SK-N-SH (cell line): Measurements from ENCODE around the gene C6orf141. TPM values are rescaled to one million over a fixed set of nuclear protein-coding genes. Genes with fewer than 3 reads are reported as not detected.

Experiments used
- CTCF ChIA-PET: fragments of 300-600, 350-600 bp; formaldehyde crosslinking; extraction: SDS; loops from one replicate; lab custom pipeline; 2021; lab: Yijun Ruan, JAX
- POLR2A ChIA-PET: fragments of 350-600 bp; sonication (Branson Sonifier 250); formaldehyde crosslinking; extraction: SDS; loops from one replicate; lab custom pipeline; 2020; ENCODE audit warnings: antibody characterized with exemption, inconsistent platforms; lab: Yijun Ruan, JAX
- DNase-seq: peaks from one replicate; pipeline ENCODE4 v3.0.0; 2012
- H2AFZ ChIP-seq: fragments of 200-600 bp; sonication (generic); 2 replicates; pipeline ENCODE4 v1.8.1; 2016; ENCODE audit warnings: antibody characterized with exemption, mild to moderate bottlenecking, low read depth
- H3F3A ChIP-seq: fragments of 200-600 bp; sonication (generic); replicated peaks from 2 replicates; pipeline ENCODE3; 2016; ENCODE audit warnings: antibody characterized with exemption, mild to moderate bottlenecking; ENCODE audit not compliant: insufficient read depth
- H3K27ac ChIP-seq, 2 experiments: fragments of 200-500 bp in 1 of 2; fragments of 200-600 bp in 1 of 2; sonication (Bioruptor generic) in 1 of 2; sonication (generic), shearing (Covaris generic) in 1 of 2; 2 replicates each; pipeline versions ENCODE4 v1.5.1 to v1.6.1; 2014 to 2016; ENCODE audit warnings: low read depth in 2 of 2, inconsistent platforms in 1 of 2, low read length in 1 of 2, mild to moderate bottlenecking in 1 of 2, mixed read lengths in 1 of 2
- H3K27me3 ChIP-seq: fragments of 200-600 bp; sonication (generic), shearing (Covaris generic); 2 replicates; pipeline ENCODE4 v1.6.1; 2016; ENCODE audit warnings: mixed run types; ENCODE audit not compliant: insufficient read depth
- H3K36me3 ChIP-seq, 2 experiments: fragments of 200-500 bp in 1 of 2; fragments of 200-600 bp in 1 of 2; sonication (Bioruptor generic) in 1 of 2; sonication (generic) in 1 of 2; replicated peaks in 1 of 2; 2 replicates each; pipeline versions ENCODE3 to v1.5.1; 2014 to 2016; ENCODE audit warnings: low read length in 1 of 2, mild to moderate bottlenecking in 1 of 2; ENCODE audit not compliant: insufficient read depth in 2 of 2, control insufficient read depth in 1 of 2
- H3K4me1 ChIP-seq, 2 experiments: fragments of 200-500 bp in 1 of 2; fragments of 200-600 bp in 1 of 2; sonication (Bioruptor generic) in 1 of 2; sonication (generic), shearing (Covaris generic) in 1 of 2; 2 replicates each; pipeline versions ENCODE4 v1.5.1 to v1.6.1; 2014 to 2016; ENCODE audit warnings: low read depth in 1 of 2, low read length in 1 of 2, mixed run types in 1 of 2; ENCODE audit not compliant: insufficient read depth in 2 of 2, control insufficient read depth in 1 of 2
- H3K4me2 ChIP-seq: fragments of 200-600 bp; sonication (generic), shearing (Covaris generic); 2 replicates; pipeline ENCODE4 v1.6.1; 2017; ENCODE audit warnings: mixed run types
- H3K4me3 ChIP-seq, 2 experiments: fragments of 200-500 bp in 1 of 2; fragments of 200-600 bp in 1 of 2; sonication (Bioruptor generic) in 1 of 2; sonication (generic), shearing (Covaris generic) in 1 of 2; 2 replicates each; pipeline versions ENCODE4 v1.5.1 to v1.8.1; 2014 to 2016; ENCODE audit warnings: low read depth in 2 of 2, inconsistent platforms in 1 of 2, low read length in 1 of 2, mild to moderate bottlenecking in 1 of 2, mixed read lengths in 1 of 2, moderate library complexity in 1 of 2
- H3K79me2 ChIP-seq: fragments of 200-600 bp; sonication (generic); 2 replicates; pipeline ENCODE4 v1.8.1; 2017; ENCODE audit warnings: mild to moderate bottlenecking; ENCODE audit not compliant: insufficient read depth
- H3K9ac ChIP-seq: fragments of 200-600 bp; sonication (generic); 2 replicates; pipeline ENCODE4 v1.6.1; 2017; ENCODE audit warnings: mixed run types
- H3K9me2 ChIP-seq: fragments of 200-600 bp; sonication (generic); 2 replicates; pipeline ENCODE4 v1.6.1; 2017; ENCODE audit warnings: mixed run types
- H3K9me3 ChIP-seq: fragments of 200-600 bp; sonication (generic); 2 replicates; pipeline ENCODE4 v1.6.1; 2017; ENCODE audit warnings: mixed run types, mild to moderate bottlenecking, moderate library complexity
- H4K20me1 ChIP-seq: fragments of 200-600 bp; sonication (generic); 2 replicates; pipeline ENCODE4 v1.6.1; 2017; ENCODE audit warnings: mild to moderate bottlenecking, mixed run types; ENCODE audit not compliant: insufficient read depth
- ELF1 ChIP-seq: IDR thresholded peaks from 2 replicates; pipeline ENCODE4 v1.4.0; 2012
- EZH2phosphoT487 ChIP-seq: fragments of 200-600 bp; sonication (generic); IDR thresholded peaks from 2 replicates; pipeline ENCODE4 v1.6.1; 2017; ENCODE audit warnings: low read depth, mixed run types, mild to moderate bottlenecking, antibody characterized with exemption, moderate library complexity, borderline replicate concordance
- FOSL2 ChIP-seq: IDR thresholded peaks from 2 replicates; pipeline ENCODE4 v1.4.0; 2012; ENCODE audit warnings: low read depth, mild to moderate bottlenecking, moderate library complexity, borderline replicate concordance
- FOXJ3 ChIP-seq: sonication (generic); formaldehyde crosslinking; IDR thresholded peaks from 2 replicates; pipeline ENCODE4 v1.5.1; 2020; ENCODE audit warnings: mild to moderate bottlenecking, missing genetic modification reagents
- GATA2 ChIP-seq: sonication (generic); formaldehyde crosslinking; IDR thresholded peaks from 2 replicates; pipeline ENCODE4 v1.5.0; 2020; ENCODE audit warnings: mild to moderate bottlenecking, missing genetic modification reagents
- MEF2A ChIP-seq: IDR thresholded peaks from 2 replicates; pipeline ENCODE4 v1.4.0; 2012; ENCODE audit warnings: low read depth, borderline replicate concordance
- RXRA ChIP-seq: IDR thresholded peaks from 2 replicates; pipeline ENCODE4 v1.4.0; 2012; ENCODE audit warnings: low read depth, mild to moderate bottlenecking, borderline replicate concordance
- SMC3 ChIP-seq: IDR thresholded peaks from 2 replicates; pipeline ENCODE4 v1.6.1; 2012; ENCODE audit warnings: low read depth, low read length, improper control_type of control experiment
- TCF12 ChIP-seq: IDR thresholded peaks from 2 replicates; pipeline ENCODE4 v1.4.0; 2012
- TEAD4 ChIP-seq: IDR thresholded peaks from 2 replicates; pipeline ENCODE4 v1.4.0; 2012; ENCODE audit warnings: mild to moderate bottlenecking, borderline replicate concordance; ENCODE audit not compliant: insufficient read depth
- YY1 ChIP-seq: IDR thresholded peaks from 2 replicates; pipeline ENCODE4 v1.4.0; 2012; ENCODE audit warnings: low read depth, mild to moderate bottlenecking
- WGBS: methylation state at CpG from one replicate; pipeline ENCODE4 v1.1.6; 2017; ENCODE audit warnings: low lambda C conversion rate; 5-methylcytosine and 5-hydroxymethylcytosine counted together
- polyA plus RNA-seq, 3 experiments: library from polyadenylated mRNA; depleted of rRNA; stranded (reverse); fragments of >200 nt; gene quantifications; 2 replicates each; pipeline ENCODE4 v1.2.3, GENCODE V29; 2012
- TF ChIP-seq, protein P1 (sequence below): fragments of 150-350 bp; IDR thresholded peaks from 2 replicates; pipeline ENCODE4 v1.6.1; 2017; ENCODE audit warnings: antibody characterized with exemption, low read length, low read depth, borderline replicate concordance
- TF ChIP-seq, protein P2 (sequence below): IDR thresholded peaks from 2 replicates; pipeline ENCODE4; 2012
- TF ChIP-seq, protein P3 (sequence below): IDR thresholded peaks from 2 replicates; pipeline ENCODE4 v1.4.0; 2012; ENCODE audit warnings: low read depth
- TF ChIP-seq, protein P4 (sequence below): IDR thresholded peaks from 2 replicates; pipeline ENCODE4 v1.4.0; 2012; ENCODE audit warnings: low read depth, borderline replicate concordance
- TF ChIP-seq, protein P5 (sequence below): IDR thresholded peaks from 2 replicates; pipeline ENCODE4 v1.6.1; 2012; ENCODE audit warnings: mild to moderate bottlenecking, low read depth, low read length, moderate library complexity

The C6orf141 gene
- polyA plus RNA-seq, 1 of the 3 experiments (the other 2 are of a cell fraction): not detected

DNA sequence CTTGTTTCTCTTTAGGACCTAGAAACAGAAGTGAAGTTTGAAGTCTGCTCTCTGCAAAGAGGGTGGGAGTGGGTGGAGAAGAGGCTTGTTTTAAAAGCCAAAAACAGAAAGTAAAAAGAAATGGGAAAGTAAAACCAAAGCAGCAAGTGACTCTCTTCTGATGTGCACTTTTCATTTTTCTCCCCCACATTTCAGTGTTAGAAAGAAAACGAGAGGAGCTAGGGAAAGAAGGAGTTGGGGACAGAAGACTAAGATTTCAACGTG is 1.3 kb downstream of the C6orf141 start:
- Histone ChIP-seq H2AFZ (peak overlapping the region; percentile 22; the same call in 1 of the 2 replicates), H4K20me1 (no peaks in the 10 kb centered on the region), H3K9me3 (no peaks in the 10 kb centered on the region), H3K9ac (no peak overlapping the region), H3K27me3 (peaks cover 27% of the 10 kb centered on the region), H3K9me2 (no peaks in the 10 kb centered on the region), H3K4me1 (no peaks in the 10 kb centered on the region; a peak in 1 of 4 replicates), H3K4me2 (peak overlapping the region; percentile 44; the same call in 1 of the 2 replicates), H3K4me3 (no peak overlapping the region), H3K79me2 (no peaks in the 10 kb centered on the region), H3F3A (no peaks in the 10 kb centered on the region), H3K36me3 (no peaks in the 10 kb centered on the region), H3K27ac (no peak overlapping the region)
- ChIA-PET CTCF (interaction anchor here (1.3 to 4.7 kb wide), 2 partner anchors 16 to 19 kb away, joined by 3 to 24 read pairs; no protein-coding TSS in a partner anchor), POLR2A (no interaction called here)
- TF ChIP-seq EZH2phosphoT487 (no peak), TEAD4 (no peak), GATA2 (no peak), MEF2A (no peak), FOXJ3 (CRISPR knock-in tag) (no peak), YY1 (no peak), TCF12 (no peak), FOSL2 (no peak), SMC3 (no peak), ELF1 (no peak)
- TF ChIP-seq, protein P1, sequence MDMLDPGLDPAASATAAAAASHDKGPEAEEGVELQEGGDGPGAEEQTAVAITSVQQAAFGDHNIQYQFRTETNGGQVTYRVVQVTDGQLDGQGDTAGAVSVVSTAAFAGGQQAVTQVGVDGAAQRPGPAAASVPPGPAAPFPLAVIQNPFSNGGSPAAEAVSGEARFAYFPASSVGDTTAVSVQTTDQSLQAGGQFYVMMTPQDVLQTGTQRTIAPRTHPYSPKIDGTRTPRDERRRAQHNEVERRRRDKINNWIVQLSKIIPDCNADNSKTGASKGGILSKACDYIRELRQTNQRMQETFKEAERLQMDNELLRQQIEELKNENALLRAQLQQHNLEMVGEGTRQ: no peak
- TF ChIP-seq, protein P2, sequence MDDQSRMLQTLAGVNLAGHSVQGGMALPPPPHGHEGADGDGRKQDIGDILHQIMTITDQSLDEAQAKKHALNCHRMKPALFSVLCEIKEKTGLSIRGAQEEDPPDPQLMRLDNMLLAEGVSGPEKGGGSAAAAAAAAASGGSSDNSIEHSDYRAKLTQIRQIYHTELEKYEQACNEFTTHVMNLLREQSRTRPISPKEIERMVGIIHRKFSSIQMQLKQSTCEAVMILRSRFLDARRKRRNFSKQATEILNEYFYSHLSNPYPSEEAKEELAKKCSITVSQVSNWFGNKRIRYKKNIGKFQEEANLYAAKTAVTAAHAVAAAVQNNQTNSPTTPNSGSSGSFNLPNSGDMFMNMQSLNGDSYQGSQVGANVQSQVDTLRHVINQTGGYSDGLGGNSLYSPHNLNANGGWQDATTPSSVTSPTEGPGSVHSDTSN: no peak
- TF ChIP-seq, protein P3, sequence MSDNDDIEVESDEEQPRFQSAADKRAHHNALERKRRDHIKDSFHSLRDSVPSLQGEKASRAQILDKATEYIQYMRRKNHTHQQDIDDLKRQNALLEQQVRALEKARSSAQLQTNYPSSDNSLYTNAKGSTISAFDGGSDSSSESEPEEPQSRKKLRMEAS: no peak
- TF ChIP-seq, protein P4, sequence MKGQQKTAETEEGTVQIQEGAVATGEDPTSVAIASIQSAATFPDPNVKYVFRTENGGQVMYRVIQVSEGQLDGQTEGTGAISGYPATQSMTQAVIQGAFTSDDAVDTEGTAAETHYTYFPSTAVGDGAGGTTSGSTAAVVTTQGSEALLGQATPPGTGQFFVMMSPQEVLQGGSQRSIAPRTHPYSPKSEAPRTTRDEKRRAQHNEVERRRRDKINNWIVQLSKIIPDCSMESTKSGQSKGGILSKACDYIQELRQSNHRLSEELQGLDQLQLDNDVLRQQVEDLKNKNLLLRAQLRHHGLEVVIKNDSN: no peak
- DNase-seq: no peak
- WGBS: 10% methylated on average over 2 of the region's 2 CpGs

DNA sequence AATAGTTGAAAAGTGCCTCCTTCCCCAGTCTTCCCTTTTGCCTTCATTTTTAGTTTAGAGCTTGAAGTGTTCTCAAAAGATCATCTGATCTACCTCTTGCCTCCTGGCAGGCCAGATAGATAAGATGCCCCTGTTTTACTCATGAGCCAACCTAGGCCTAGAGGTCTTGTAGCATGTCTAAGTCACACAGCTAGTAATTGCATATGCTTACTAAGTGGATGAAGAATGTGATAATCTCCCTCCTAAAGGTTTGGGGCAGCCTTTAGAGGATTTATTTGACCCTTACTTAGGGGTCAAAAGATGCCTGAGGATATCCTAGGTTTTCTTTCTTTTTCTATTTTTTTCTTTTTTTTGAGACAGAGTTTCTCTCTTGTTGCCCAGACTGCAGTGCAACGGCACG is 2.1 kb downstream of the C6orf141 start:
- no peaks in the 10 kb centered on the region for H3K9me3 ChIP-seq
- no peak overlapping the region for H3K4me3 ChIP-seq
- H4K20me1 ChIP-seq: no peaks in the 10 kb centered on the region
- no peak overlapping the region for H2AFZ ChIP-seq
- no peaks in the 10 kb centered on the region for H3K9me2 ChIP-seq
- H3F3A ChIP-seq: no peaks in the 10 kb centered on the region
- ChIA-PET POLR2A (no interaction called here), CTCF (interaction anchor here (1.3 to 4.7 kb wide), 2 partner anchors 15 to 20 kb away, joined by 3 to 24 read pairs; no protein-coding TSS in a partner anchor)
- TF ChIP-seq TEAD4: no peak
- no peak for TF ChIP-seq RXRA
- TF ChIP-seq, protein P5, sequence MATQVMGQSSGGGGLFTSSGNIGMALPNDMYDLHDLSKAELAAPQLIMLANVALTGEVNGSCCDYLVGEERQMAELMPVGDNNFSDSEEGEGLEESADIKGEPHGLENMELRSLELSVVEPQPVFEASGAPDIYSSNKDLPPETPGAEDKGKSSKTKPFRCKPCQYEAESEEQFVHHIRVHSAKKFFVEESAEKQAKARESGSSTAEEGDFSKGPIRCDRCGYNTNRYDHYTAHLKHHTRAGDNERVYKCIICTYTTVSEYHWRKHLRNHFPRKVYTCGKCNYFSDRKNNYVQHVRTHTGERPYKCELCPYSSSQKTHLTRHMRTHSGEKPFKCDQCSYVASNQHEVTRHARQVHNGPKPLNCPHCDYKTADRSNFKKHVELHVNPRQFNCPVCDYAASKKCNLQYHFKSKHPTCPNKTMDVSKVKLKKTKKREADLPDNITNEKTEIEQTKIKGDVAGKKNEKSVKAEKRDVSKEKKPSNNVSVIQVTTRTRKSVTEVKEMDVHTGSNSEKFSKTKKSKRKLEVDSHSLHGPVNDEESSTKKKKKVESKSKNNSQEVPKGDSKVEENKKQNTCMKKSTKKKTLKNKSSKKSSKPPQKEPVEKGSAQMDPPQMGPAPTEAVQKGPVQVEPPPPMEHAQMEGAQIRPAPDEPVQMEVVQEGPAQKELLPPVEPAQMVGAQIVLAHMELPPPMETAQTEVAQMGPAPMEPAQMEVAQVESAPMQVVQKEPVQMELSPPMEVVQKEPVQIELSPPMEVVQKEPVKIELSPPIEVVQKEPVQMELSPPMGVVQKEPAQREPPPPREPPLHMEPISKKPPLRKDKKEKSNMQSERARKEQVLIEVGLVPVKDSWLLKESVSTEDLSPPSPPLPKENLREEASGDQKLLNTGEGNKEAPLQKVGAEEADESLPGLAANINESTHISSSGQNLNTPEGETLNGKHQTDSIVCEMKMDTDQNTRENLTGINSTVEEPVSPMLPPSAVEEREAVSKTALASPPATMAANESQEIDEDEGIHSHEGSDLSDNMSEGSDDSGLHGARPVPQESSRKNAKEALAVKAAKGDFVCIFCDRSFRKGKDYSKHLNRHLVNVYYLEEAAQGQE: no peak
- no peak overlapping the region for H3K27ac ChIP-seq
- H3K4me1 ChIP-seq: no peaks in the 10 kb centered on the region; a peak in 1 of 4 replicates
- H3K27me3 ChIP-seq: peaks cover 27% of the 10 kb centered on the region
- no peaks in the 10 kb centered on the region for H3K36me3 ChIP-seq
- no peak for DNase-seq
- WGBS: 13% methylated on average over 2 of the region's 2 CpGs
- H3K79me2 ChIP-seq: no peaks in the 10 kb centered on the region
- no peak overlapping the region for H3K9ac ChIP-seq
- no peak overlapping the region for H3K4me2 ChIP-seq
